HG03354 (cell line): ENCODE measurements around the gene TFAP2D.
A peak's percentile ranks its signal among the peaks of the same experiment; 100 is the strongest.

Experiments used
- ATAC-seq: cut with Tn5 transposase; IDR thresholded peaks from one replicate; pipeline ENCODE4 v1.9.1; 2021; ENCODE audit warnings: mild to moderate bottlenecking; ENCODE audit not compliant: unreplicated experiment, poor library complexity, severe bottlenecking

The TFAP2D gene

GRCh38 chr6:50717734-50718457, 4.6 kb downstream of the TFAP2D start:
- ATAC-seq = no peak

GRCh38 chr6:50718566-50718965, 5.2 kb downstream of the TFAP2D start:
- no peak for ATAC-seq

- no peak for ATAC-seq
Measured at GRCh38 chr6:50720623-50721022, 7.3 kb downstream of the TFAP2D start.

- no peak for ATAC-seq
Measured at GRCh38 chr6:50721978-50722377, 8.7 kb downstream of the TFAP2D start.

GRCh38 chr6:50722829-50723554, 9.7 kb downstream of the TFAP2D start:
- ATAC-seq = no peak

- ATAC-seq = peak; percentile 56
Measured at GRCh38 chr6:50724381-50725124, 11.2 kb downstream of the TFAP2D start.

GRCh38 chr6:50734488-50734887, 21.2 kb downstream of the TFAP2D start:
- ATAC-seq = no peak

- ATAC-seq = no peak
Measured at GRCh38 chr6:50742161-50742560, 28.8 kb downstream of the TFAP2D start.

GRCh38 chr6:50744976-50745375, 31.6 kb downstream of the TFAP2D start:
- no peak for ATAC-seq

- no peak for ATAC-seq
Measured at GRCh38 chr6:50762798-50763197, 49.5 kb downstream of the TFAP2D start.

GRCh38 chr6:50778696-50779095, 65.4 kb downstream of the TFAP2D start:
- no peak for ATAC-seq

GRCh38 chr6:50780382-50780781, 67.1 kb downstream of the TFAP2D start:
- no peak for ATAC-seq

GRCh38 chr6:50785921-50786320, 72.6 kb downstream of the TFAP2D start:
- ATAC-seq = no peak

- peak; percentile 85 for ATAC-seq
Measured at GRCh38 chr6:50791900-50792508, 78.7 kb downstream of the TFAP2D start.

- no peak for ATAC-seq
Measured at GRCh38 chr6:50792771-50793170, 79.4 kb downstream of the TFAP2D start.

- no peak for ATAC-seq
Measured at GRCh38 chr6:50795574-50795973, 82.2 kb downstream of the TFAP2D start.

- ATAC-seq = no peak
Measured at GRCh38 chr6:50804283-50804682, 91.0 kb downstream of the TFAP2D start.

- ATAC-seq = no peak
Measured at GRCh38 chr6:50807035-50807434, 93.7 kb downstream of the TFAP2D start.

- ATAC-seq = peak; percentile 42
Measured at GRCh38 chr6:50815436-50816114, 102.2 kb downstream of the TFAP2D start.
